Measurements from ENCODE around the gene SSX4.
"Not testable (repeated sequence)": the region's sequence is repeated elsewhere in the genome, so short reads cannot be mapped to it uniquely, and the experiment has no call there.

GRCh38 chrX:48430166-48430565, 46.8 kb downstream of the SSX4 start:
- TF ChIP-seq EZH2 (IDR thresholded peaks at IDR 0.05; ENCODE audit: insufficient read depth, poor library complexity, severe bottlenecking); EZH2phosphoT487 (IDR thresholded peaks at IDR 0.05; ENCODE audit: insufficient read depth, low read depth): not testable (repeated sequence)

Data from GM23248 (cell line).